ENCODE results near the gene SCN2B.

GRCh38 chr11:118209033-118209432, 32.6 kb upstream of the SCN2B start:
- no peak for TF ChIP-seq POLR2A (IDR thresholded peaks at IDR 0.05)
- no peak for TF ChIP-seq CTCF (IDR thresholded peaks at IDR 0.05)

Measured in uterus (tissue), 2 donors.